NCI-H526 (cell line): ENCODE results near the gene PRKAR1A.
"Not testable (repeated sequence)": the region's sequence is repeated elsewhere in the genome, so short reads cannot be mapped to it uniquely, and the experiment has no call there.

Source experiments
- DNase-seq, 2 experiments: peaks; one replicate each; lab custom pipeline; 2025; lab: John Stamatoyannopoulos, UW

PRKAR1A gene

DNA sequence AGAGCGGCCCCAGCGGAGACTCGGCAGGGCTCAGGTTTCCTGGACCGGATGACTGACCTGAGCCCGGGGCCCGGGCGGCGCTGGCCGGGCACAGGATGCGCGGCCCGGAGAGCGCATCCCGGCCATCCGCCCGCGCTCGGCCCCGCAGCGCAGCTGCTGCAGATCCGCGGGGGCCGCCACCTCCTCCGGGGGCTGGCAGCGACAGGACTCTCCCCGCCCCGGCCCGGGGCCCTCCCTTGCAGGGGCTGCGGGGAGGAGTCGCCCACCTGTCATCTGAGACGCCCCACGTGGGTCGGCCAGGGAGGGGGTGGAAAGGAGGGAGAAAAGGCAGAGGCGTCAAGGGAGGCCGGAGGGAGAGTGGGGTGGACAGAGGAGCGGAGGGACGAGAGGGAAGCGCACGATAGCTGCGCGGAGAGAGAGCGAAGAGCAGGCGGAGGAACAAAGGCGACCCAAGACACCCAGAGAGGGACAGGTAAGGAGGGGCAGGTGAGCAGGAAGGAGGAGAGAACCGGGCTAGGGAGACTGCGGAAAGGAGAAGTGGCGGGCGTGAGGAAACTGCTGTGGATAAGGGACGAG is 471 bp upstream of the PRKAR1A start:
- peak; percentile 90 for DNase-seq

DNA sequence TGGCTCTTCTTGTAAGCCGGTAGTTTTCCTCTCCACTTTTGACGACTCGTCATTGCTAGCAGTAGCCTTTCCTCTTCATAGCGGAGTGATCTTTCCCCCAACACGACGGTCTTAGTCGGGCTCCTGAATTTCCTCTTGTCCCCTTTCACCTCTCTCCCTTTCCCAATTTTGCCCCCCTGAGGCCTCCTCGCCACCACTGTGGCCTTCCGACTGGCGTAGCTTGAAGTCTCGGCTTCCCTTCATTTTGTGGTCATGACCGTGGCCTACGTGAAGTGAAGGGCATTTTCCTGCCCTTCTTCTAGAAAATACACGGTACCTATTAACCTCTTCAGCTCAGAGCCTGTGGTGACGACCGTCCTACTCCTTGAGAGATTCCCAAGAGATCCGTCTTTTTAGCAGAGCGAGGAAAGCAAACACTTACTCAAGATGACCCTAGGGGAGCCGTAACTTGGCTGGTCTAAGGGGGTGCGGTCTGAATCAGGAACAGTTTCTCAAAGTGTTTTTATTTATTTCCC is 787 bp downstream of the PRKAR1A start:
- peak in 1 of 2 experiments; percentile 33 for DNase-seq

DNA sequence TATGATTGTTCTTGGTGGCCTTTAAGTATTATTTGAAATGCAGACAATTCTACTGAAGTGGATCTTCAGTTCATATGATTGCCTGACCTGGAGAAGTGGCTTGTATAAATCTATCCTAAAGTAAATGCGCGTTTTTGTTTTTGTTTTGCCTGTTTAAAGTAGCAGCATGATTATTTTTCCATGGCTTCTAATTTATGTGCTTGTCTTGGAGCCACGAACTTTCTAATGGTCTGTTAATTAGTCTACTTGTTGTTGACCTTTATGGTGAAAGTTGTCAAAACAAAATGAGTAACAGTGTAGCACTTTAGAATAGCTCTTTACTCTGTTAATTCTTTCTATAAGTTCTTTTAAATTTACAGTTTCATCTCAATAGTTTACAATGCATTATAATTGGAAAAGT is 1.7 kb downstream of the PRKAR1A start:
- no peak for DNase-seq

DNA sequence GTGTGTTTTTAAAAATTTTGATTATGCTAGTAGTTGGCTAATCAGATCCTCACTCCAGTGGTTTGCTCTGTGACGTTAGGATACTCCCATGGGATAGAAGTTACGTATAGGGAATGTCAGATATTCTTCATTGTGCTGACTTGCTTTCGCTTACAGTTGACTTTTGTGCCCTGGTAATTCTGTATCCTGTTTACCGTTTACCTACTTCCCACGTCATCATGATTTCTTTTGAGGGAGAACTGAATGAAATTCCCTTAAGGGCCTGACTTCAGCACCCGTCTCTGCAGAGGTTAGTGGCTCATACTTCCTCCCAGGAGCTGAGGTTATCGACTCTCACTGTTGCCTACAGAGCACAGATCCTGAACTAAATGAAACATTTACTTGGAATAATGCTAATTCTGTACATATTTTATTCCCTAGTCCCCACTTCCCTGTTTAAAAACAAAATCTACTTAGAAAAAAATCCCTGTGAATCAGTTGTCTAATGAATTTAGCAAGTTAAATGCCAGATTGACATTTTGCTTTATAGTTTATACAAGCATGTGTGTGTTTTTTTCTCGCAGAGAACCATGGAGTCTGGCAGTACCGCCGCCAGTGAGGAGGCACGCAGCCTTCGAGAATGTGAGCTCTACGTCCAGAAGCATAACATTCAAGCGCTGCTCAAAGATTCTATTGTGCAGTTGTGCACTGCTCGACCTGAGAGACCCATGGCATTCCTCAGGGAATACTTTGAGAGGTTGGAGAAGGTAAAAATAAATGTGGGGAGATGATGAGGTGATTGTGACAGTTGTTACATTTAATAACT is 2.8 kb downstream of the PRKAR1A start:
- no peak for DNase-seq

DNA sequence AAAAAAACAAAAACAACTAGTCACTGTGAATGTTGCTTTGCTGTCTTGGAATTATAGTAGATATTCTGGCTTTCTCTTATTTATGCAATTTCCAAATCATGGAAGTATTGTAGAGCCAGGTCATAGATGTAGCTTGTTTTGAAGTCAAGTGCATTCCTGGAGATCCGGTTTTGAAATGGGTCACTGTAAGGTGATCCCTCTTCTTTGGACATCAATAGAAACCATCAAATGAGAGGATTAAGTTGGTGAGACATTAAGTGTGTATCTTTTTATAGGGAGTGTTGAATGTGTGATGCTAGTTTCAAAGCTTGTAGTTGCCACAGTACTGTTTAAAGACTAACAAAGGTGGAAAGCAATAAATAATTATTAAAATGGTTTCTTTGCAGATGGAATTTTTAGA is 4.5 kb downstream of the PRKAR1A start:
- DNase-seq, result no peak

DNA sequence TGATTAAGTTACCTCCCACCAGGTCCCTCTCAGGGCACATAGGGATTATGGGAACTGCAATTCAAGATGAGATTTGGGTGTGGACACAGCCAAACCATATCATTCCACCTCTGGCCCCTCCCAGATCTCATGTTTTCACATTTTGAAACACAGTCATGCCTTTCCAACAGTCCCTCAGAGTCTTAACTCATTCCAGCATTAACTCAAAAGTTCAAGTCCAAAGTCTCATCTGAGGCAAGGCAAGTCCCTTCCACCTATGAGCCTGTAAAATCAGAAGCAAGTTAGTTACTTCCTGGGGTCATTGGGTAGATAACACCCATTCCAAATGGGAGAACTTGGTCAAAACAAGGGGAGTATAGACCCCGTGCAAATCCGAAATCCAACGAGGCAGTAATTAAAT is 5.4 kb downstream of the PRKAR1A start:
- DNase-seq, result not testable (repeated sequence)

DNA sequence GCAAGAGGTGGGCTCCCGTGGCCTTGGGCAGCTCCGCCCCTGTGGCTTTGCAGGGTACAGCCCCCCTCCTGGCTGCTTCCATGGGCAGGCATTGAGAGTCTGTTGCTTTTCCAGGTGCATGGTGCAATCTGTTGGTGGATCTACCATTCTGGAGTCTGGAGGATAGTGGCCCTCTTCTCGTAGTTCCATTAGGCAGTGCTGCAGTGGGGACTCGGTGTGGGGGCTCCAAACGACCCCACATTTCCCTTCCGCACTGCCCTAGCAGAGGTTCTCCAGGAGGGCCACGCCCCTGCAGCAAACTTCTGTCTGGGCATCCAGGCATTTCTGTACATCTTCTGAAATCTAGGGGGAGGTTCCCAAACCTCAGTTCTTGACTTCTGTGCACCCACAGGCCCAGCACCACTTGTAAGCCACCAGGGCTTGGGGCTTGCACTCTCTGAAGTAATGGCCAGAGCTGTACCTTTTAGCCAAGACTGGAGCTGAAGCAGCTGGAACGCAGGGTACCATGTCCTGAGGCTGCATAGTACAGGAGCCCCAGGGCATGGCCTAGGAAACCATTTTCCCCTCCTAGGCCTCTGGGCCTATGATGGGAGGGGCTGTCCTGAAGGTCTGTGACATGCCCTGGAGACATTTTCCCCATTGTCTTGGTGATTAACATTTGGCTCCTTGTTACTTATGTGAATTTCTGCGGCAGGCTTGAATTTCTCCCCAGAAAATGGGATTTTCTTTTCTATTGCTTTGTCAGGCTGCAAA is 6.0 kb downstream of the PRKAR1A start:
- no peak for DNase-seq

DNA sequence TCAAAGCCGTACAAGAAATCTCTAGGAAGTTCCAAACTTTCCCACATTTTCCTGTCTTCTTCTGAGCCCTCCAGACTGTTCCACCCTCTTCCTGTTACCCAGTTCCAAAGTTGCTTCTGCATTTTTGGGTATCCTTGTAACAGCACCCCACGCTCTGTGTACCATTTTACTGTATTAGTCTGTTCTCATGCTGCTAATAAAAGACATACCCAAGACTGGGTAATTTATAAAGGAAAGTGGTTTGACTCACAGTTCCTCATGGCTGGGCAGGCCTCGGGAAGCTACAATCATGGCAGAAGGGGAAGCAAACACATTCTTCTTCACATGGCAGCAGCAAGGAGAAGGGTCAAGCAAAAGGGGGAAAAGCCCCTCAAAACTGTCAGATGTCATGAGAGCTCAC is 6.8 kb downstream of the PRKAR1A start:
- not testable (repeated sequence) for DNase-seq

DNA sequence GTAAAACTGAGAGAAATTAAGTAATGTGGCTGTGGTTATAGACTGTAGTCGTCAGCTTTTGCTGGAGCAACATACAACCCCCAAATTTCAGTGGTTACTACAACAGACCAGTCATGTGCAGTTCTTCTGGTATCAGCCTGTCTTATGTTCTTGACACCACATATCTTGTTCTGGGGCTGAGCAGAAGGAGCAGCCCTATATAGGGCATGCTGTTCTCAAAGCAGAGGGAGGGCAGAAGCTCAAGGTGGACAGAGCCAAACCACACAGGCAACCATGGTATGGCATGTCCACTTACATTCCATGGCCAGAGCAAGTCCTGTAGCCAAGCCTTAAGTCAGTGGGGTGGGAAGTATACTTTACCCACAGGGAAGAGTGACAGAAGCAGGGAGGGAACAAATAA is 7.7 kb downstream of the PRKAR1A start:
- DNase-seq, result no peak

DNA sequence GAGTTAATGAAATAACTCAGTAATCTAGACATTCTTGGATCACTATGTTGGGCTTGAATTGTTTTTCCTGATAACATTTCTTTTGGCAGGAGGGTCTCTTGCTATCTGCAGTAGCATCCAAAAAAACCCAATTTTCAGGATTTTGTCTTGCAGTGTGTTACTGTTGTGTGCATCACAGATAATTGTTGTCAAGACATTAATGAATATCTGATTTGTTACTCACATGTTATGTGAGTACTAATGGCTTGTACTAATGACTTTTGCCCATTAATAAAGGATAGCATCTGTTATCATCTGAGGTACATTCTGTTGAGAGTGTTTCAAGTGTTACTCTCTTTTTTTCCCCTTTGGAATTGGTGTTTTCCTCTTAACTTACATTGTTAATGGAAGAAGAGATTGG is 10.0 kb downstream of the PRKAR1A start:
- no peak for DNase-seq

DNA sequence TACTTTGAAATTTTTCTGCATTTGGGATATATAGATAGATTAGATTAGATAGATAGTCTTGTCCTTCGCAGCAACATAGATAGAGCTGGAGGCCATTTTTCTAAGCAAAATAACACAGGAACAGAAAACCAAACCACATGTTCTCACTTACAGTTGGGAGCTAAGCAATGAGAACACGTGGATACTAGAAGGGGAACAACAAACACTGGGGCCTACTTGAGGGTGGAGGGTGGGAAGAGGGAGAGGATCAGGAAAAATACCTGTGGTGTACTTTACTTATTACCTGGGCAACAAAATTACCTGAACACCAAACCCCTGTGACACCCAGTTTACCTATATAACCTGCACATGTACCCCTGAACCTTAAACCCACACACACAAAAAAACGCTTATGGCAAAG is 14.3 kb downstream of the PRKAR1A start:
- DNase-seq, result no peak

DNA sequence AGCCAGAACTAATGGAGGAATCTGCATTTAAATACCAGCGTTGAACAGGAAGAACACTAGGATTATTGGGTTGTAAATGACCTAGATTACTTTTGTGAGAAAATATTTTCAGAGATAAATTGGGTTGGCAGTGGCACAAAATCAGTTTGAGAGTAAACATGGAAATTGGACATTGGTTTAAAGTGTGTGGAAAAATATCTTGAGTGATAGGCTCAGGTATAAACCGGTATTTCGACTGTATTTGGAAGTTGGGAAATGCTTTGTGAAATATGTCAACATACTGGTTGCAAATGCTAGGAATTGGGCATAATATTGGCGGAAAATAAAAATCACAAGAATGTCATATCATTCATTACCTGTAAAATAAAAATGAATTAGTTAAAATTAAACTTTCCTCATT is 15.1 kb downstream of the PRKAR1A start:
- no peak for DNase-seq

DNA sequence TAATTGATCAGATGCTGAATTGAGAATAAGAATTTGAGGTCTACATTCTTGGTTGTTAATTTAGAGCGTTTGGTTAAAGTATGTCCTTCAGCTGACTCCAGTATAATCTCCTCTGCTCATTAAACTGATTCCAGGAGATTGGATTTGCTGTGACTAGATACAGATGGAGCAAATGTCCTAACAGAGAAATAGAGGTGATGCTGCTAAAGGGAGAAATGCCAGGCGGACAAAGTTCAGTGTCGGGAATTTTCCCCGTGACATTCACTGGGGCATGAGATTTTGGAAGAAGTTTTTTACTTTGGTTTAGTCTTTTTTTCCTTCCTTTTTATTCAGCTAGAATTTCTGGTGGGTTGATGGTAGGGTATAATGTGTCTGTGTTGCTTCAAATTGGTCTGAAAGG is 19.0 kb downstream of the PRKAR1A start:
- DNase-seq, result no peak

DNA sequence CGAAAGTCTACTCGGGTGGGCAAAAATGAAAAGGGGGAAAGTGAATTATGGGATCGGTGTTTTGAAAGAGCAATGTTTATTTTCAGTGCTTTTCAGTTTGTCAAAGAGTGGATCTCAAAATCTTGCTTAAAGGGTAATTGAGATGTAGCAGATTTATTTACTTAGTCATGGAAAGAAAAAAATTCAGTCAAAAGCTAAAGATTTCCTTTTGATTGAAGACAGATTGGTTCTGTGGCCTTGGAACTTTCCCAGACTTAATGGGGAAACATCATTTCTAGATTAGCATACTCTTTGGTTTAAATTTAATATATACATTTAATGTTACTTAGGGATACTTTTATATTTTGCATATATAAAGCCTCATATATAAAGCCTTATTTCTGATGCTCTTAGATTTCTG is 20.6 kb downstream of the PRKAR1A start:
- DNase-seq, result no peak

DNA sequence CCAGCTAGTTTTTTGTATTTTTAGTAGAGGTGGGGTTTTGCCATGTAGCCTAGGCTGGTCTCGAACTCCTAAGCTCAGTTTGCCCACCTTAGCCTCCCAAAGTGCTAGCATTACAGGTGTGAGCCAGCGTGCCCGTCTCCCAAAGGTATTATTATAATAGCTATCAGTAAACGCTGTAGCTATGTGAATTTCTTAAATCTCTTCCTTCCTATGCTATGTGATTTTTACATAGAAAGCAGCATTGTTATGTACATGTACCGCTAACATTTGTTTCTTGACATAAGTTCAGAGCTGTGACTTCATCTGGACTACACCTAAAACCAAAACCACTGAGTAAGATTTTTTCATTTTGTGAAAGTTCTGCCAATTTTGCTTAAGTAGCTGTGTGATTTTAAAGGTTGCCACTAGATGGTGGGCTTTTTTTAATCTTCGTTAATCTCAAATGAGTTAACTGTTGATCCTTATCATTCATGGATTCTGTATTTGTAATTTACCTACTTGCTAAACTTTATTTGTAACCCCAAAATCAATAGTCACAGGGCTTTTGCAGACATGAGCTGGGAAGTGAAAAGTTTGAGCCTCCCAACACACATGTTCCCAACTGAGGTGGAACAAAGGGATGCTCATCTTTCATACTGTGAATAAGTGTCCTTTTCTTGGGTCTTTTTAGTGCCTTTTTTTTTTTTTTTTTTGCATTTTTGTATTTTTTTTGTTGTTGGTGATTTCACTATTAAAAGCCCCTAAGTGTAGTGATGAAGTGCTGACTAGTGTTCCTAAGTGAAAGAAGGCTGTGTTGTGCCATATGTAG is 21.9 kb downstream of the PRKAR1A start:
- DNase-seq, result peak in 1 of 2 experiments; percentile 13

DNA sequence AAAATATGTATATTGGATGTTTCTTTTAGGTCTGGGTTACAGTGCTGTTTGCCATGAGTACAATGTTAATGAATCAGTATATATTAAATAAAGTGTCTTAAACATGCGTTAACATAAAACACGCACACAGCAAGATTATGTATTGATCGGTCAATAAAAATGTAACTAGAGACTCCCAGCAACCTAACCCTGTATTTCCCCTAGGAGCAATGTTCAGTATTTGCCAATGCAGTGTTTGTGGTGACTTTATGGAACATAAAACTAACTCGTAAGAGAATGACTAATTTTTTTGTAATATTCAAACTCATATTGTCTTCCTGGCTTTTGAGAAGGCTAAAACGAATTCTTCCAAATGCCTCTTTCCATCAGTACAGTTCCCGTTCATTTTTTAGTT is 22.5 kb downstream of the PRKAR1A start:
- no peak for DNase-seq

DNA sequence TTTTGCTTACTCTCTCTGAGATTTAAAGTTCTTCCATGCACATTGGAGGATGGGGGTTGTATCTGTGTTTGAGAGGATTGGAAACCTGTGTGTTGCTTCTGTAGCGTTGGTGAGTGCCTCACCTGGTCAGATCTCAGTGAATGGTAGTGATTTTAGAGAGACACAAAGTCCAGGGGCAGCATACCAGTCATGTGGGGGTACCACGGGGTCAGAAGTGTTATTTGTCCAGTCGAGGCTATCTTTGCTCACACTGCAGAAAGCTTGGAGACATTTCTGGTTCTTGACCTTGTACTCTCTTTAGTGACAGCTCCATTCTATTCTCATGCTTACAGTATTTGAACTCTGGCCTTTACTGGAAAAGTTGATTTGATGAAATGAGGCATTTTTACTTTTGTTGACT is 23.7 kb downstream of the PRKAR1A start:
- DNase-seq, result no peak

DNA sequence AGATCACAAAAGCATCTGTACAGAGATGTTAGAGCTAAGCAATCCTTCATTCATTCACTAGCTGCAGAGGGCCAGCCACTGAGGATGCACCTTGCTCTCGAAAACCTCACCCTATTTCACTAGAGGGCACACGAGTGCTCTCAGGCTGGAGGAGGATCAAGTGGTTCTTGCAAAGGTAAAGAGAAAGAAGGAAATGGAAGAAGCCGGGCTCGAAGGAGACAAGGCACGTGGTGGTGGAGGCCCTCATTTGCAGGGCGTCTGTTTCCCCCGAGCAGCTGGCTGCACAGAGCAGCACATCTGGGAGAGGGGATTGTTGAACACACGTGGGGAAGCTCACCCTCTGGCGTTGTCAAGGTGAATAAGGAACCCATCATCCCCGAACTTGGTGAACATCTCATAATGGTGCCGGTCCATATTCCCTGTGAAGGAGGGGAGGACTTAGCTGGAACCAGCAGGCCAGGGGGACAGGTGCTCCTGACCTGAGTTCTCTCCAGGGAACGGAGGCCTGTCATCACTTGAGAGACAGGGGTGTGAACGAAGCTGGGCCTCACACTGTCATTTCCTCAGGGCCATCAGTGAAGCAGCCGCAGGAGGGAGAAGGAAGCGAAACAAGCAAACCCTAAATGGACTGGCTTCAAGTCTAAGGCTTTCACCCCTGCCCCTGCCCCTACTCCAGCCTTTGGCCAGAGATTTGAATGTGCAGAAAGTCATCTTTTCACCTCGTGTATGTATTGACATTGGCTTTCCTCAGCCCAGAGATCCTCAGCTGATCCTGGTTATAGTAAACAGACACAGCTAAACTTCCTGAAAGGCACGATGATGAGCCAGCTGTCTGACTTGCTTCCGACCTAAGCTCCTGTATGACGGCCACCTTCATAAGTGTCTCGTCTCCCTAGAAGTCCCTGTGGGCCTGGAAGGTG is 27.6 kb downstream of the PRKAR1A start:
- DNase-seq, result peak in 1 of 2 experiments; percentile 37

DNA sequence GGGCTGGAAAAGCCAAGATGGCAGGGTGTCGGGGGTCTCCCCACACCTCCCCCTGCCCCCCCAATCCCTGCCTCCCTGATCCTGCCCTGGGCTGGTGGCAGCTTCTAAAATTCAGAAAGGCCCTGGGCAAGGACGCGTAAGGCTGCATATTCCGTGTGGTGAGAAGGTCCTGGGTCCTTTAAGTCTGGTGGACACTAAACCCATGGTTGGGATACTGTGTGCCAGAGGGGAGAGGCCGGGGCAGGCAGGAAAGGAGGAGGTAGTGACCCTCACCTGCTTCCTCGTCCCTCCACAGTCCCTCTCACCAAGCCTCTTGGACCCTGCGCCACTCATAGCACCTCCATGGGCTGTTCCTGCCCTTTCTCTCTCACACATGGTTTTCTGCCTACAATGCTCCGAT is 28.8 kb downstream of the PRKAR1A start:
- DNase-seq, result no peak

DNA sequence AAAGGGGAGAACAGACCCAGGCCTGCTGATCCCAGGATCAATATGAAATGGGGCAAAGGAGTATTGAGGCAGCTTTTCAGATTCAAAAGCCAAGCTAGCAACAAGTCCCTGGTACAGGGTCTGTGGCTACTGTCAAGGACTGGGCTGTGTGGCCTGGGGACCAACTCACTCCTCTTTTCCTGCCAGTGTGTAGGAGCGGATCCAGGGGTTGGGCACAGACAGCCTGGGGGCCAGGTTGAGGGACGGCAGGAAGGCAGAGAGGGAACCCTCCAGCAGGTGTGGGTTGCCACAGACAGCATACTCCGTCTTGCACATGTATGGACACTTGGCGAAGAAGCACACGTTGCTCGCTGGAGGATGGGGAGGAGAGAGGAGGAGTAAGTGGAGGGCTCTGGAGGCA is 29.6 kb downstream of the PRKAR1A start:
- no peak for DNase-seq
